ENCODE results near the gene ZNF518B.

DNA sequence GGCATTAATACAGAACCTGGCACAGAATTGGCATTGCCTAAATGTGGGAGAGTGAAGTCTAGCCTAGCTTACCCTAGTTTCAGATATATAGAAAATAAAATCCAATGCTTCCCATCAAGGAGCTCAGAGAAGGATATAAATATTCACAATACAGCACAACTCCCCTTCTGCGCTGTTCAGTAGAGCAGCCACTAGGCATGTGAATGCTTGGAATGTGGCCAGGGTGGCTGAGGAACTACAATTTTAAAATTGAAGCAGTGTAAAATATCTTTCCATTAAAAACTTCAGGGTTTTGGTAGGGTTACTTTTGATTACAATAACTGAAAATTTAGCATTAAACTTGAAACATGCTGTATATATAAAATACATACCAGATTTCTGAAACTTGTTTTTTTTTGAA is 19.5 kb downstream of the ZNF518B start:
- TF ChIP-seq, protein P1, sequence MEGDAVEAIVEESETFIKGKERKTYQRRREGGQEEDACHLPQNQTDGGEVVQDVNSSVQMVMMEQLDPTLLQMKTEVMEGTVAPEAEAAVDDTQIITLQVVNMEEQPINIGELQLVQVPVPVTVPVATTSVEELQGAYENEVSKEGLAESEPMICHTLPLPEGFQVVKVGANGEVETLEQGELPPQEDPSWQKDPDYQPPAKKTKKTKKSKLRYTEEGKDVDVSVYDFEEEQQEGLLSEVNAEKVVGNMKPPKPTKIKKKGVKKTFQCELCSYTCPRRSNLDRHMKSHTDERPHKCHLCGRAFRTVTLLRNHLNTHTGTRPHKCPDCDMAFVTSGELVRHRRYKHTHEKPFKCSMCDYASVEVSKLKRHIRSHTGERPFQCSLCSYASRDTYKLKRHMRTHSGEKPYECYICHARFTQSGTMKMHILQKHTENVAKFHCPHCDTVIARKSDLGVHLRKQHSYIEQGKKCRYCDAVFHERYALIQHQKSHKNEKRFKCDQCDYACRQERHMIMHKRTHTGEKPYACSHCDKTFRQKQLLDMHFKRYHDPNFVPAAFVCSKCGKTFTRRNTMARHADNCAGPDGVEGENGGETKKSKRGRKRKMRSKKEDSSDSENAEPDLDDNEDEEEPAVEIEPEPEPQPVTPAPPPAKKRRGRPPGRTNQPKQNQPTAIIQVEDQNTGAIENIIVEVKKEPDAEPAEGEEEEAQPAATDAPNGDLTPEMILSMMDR (IDR thresholded peaks at IDR 0.05), result no peak
- TF ChIP-seq POLR2A (IDR thresholded peaks at IDR 0.05), result no peak

All from adrenal gland (tissue), 5 donors.